ENCODE results near the gene SLC18A3.

SLC18A3 gene

GRCh38 chr10:49585387-49585786 is 24.7 kb upstream of the SLC18A3 start:
- TF ChIP-seq RAD21 (IDR thresholded peaks at IDR 0.05; ENCODE audit: low read depth) = no peak
- TF ChIP-seq CEBPB (IDR thresholded peaks at IDR 0.05) = 0 out of 2 replicates have a peak, but pooled peaks have one; percentile 47
- no peak for TF ChIP-seq ZBTB7A (IDR thresholded peaks at IDR 0.05; ENCODE audit: low read depth)
- TF ChIP-seq YY1 (IDR thresholded peaks at IDR 0.05; ENCODE audit: low read depth) = no peak
- peak; percentile 43; the same call in 1 of the 2 replicates for TF ChIP-seq TEAD4 (IDR thresholded peaks at IDR 0.05)

GRCh38 chr10:49587981-49588380 is 22.1 kb upstream of the SLC18A3 start:
- no peak for TF ChIP-seq CEBPB (IDR thresholded peaks at IDR 0.05)

- TF ChIP-seq MAX (IDR thresholded peaks at IDR 0.05) (no peak), USF1 (IDR thresholded peaks at IDR 0.05) (no peak), RAD21 (IDR thresholded peaks at IDR 0.05; ENCODE audit: low read depth) (peak; percentile 55), NFIC (IDR thresholded peaks at IDR 0.05) (no peak), EP300 (IDR thresholded peaks at IDR 0.05; ENCODE audit: borderline replicate concordance) (no peak)
These were observed 17.2 kb upstream of the SLC18A3 start for GRCh38 chr10:49592726-49593563.

- TF ChIP-seq TEAD4 (IDR thresholded peaks at IDR 0.05) (no peak), EP300 (IDR thresholded peaks at IDR 0.05; ENCODE audit: borderline replicate concordance) (no peak), FOXM1 (IDR thresholded peaks at IDR 0.05; ENCODE audit: borderline replicate concordance, low read depth) (no peak), CREB1 (IDR thresholded peaks at IDR 0.05; ENCODE audit: low read depth) (no peak), ZBTB7A (IDR thresholded peaks at IDR 0.05; ENCODE audit: low read depth) (no peak), RAD21 (IDR thresholded peaks at IDR 0.05; ENCODE audit: low read depth) (no peak), USF1 (IDR thresholded peaks at IDR 0.05) (no peak), TCF12 (IDR thresholded peaks at IDR 0.05; ENCODE audit: low read depth) (no peak), MAX (IDR thresholded peaks at IDR 0.05) (no peak), NFIC (IDR thresholded peaks at IDR 0.05) (no peak), REST (IDR thresholded peaks at IDR 0.05; ENCODE audit: low read depth) (no peak), CEBPB (IDR thresholded peaks at IDR 0.05) (no peak), YY1 (IDR thresholded peaks at IDR 0.05; ENCODE audit: low read depth) (no peak), EGR1 (IDR thresholded peaks at IDR 0.05) (no peak), TAF1 (IDR thresholded peaks at IDR 0.05; ENCODE audit: low read depth) (no peak)
These were observed 16.6 kb upstream of the SLC18A3 start for GRCh38 chr10:49593564-49593875.

- TF ChIP-seq CREB1 (IDR thresholded peaks at IDR 0.05; ENCODE audit: low read depth) (no peak), USF1 (IDR thresholded peaks at IDR 0.05) (no peak), REST (IDR thresholded peaks at IDR 0.05; ENCODE audit: low read depth) (no peak), TEAD4 (IDR thresholded peaks at IDR 0.05) (no peak), RAD21 (IDR thresholded peaks at IDR 0.05; ENCODE audit: low read depth) (no peak), TCF12 (IDR thresholded peaks at IDR 0.05; ENCODE audit: low read depth) (no peak), MAX (IDR thresholded peaks at IDR 0.05) (no peak), TAF1 (IDR thresholded peaks at IDR 0.05; ENCODE audit: low read depth) (no peak), ZBTB7A (IDR thresholded peaks at IDR 0.05; ENCODE audit: low read depth) (no peak), FOXM1 (IDR thresholded peaks at IDR 0.05; ENCODE audit: borderline replicate concordance, low read depth) (no peak), EP300 (IDR thresholded peaks at IDR 0.05; ENCODE audit: borderline replicate concordance) (no peak), EGR1 (IDR thresholded peaks at IDR 0.05) (no peak), YY1 (IDR thresholded peaks at IDR 0.05; ENCODE audit: low read depth) (no peak), NFIC (IDR thresholded peaks at IDR 0.05) (no peak), CEBPB (IDR thresholded peaks at IDR 0.05) (no peak)
These were observed 16.1 kb upstream of the SLC18A3 start for GRCh38 chr10:49593998-49594397.
